ENCODE results near the gene LYPD8.

LYPD8 gene

GRCh38 chr1:248730507-248731335 lies 24.8 kb downstream of the LYPD8 start:
- no peak overlapping the region for H3K4me3 ChIP-seq (ENCODE audit: low read depth, low read length)
- in situ Hi-C loops (cut with HindIII; ENCODE audit: low sequenced_read_pairs), result no loop called here
- no peak for DNase-seq (ENCODE audit: low read depth)
- no peak for TF ChIP-seq CTCF (IDR thresholded peaks at IDR 0.05; ENCODE audit: low read depth, low read length, missing control alignments)

- no peak overlapping the region for H3K4me3 ChIP-seq (ENCODE audit: low read depth, low read length)
- TF ChIP-seq CTCF (IDR thresholded peaks at IDR 0.05; ENCODE audit: low read depth, low read length, missing control alignments), result no peak
- in situ Hi-C loops (cut with HindIII; ENCODE audit: low sequenced_read_pairs), result no loop called here
- DNase-seq (ENCODE audit: low read depth), result no peak
Observed at GRCh38 chr1:248714248-248714647, 41.3 kb downstream of the LYPD8 start.

- no peak overlapping the region for H3K4me3 ChIP-seq (ENCODE audit: low read depth, low read length)
- no peak for DNase-seq (ENCODE audit: low read depth)
- in situ Hi-C loops (cut with HindIII; ENCODE audit: low sequenced_read_pairs), result no loop called here
- no peak for TF ChIP-seq CTCF (IDR thresholded peaks at IDR 0.05; ENCODE audit: low read depth, low read length, missing control alignments)
Observed at GRCh38 chr1:248710305-248710900, 45.2 kb downstream of the LYPD8 start.

GRCh38 chr1:248704606-248705005 lies 51.0 kb downstream of the LYPD8 start:
- in situ Hi-C loops (cut with HindIII; ENCODE audit: low sequenced_read_pairs), result no loop called here
- no peak overlapping the region for H3K4me3 ChIP-seq (ENCODE audit: low read depth, low read length)
- TF ChIP-seq CTCF (IDR thresholded peaks at IDR 0.05; ENCODE audit: low read depth, low read length, missing control alignments), result no peak
- no peak for DNase-seq (ENCODE audit: low read depth)

- in situ Hi-C loops (cut with HindIII; ENCODE audit: low sequenced_read_pairs), result no loop called here
- DNase-seq (ENCODE audit: low read depth), result no peak
- H3K4me3 ChIP-seq (ENCODE audit: low read depth, low read length), result no peak overlapping the region
- no peak for TF ChIP-seq CTCF (IDR thresholded peaks at IDR 0.05; ENCODE audit: low read depth, low read length, missing control alignments)
Observed at GRCh38 chr1:248703674-248704073, 51.9 kb downstream of the LYPD8 start.

- no peak for TF ChIP-seq CTCF (IDR thresholded peaks at IDR 0.05; ENCODE audit: low read depth, low read length, missing control alignments)
- H3K4me3 ChIP-seq (ENCODE audit: low read depth, low read length), result no peak within 1 kb of the TSS
- no peak for DNase-seq (ENCODE audit: low read depth)
- in situ Hi-C loops (cut with HindIII; ENCODE audit: low sequenced_read_pairs), result no loop called here
Observed at GRCh38 chr1:248702714-248703113, 52.8 kb downstream of the LYPD8 start, which contains the start of gene OR14I1. Gene OR14I1, minus strand, starts transcription at chr1:248702766.
